K562 (cell line): ENCODE results near the gene ACP5. TPM values are rescaled to one million over a fixed set of nuclear protein-coding genes. Genes with fewer than 3 reads are reported as not detected.

Experiments used
- AFF4 ChIP-seq: sonication (generic); formaldehyde crosslinking; IDR thresholded peaks from 2 replicates; pipeline ENCODE4 v1.8.0; 2023; ENCODE audit warnings: mild to moderate bottlenecking, missing genetic modification reagents
- BRD9 ChIP-seq: fragments of 450-650 bp; IDR thresholded peaks from 2 replicates; pipeline ENCODE4 v1.6.1; 2018; ENCODE audit warnings: low read depth; ENCODE audit not compliant: partially characterized antibody
- CHD1 ChIP-seq: fragments of 200-600 bp; sonication (generic); IDR thresholded peaks from one replicate; pipeline ENCODE4 v1.6.1; 2012; ENCODE audit warnings: mild to moderate bottlenecking, moderate library complexity, low read length, inconsistent platforms
- CHD2 ChIP-seq: IDR thresholded peaks from 2 replicates; pipeline ENCODE4 v1.6.1; 2011; ENCODE audit warnings: low read depth, low read length
- MBD1 ChIP-seq: fragments of 250-450 bp; sonication (Bioruptor Pico); IDR thresholded peaks from 2 replicates; pipeline ENCODE4 v1.8.0; 2022; ENCODE audit warnings: inconsistent platforms
- NELFE ChIP-seq: IDR thresholded peaks from 2 replicates; pipeline ENCODE4 v1.6.1; 2011; ENCODE audit warnings: mild to moderate bottlenecking; ENCODE audit not compliant: insufficient read depth, insufficient read length
- OTX1 ChIP-seq: fragments of 450-650 bp; formaldehyde crosslinking; IDR thresholded peaks from 2 replicates; pipeline ENCODE4 v1.4.0; 2022; ENCODE audit warnings: mild to moderate bottlenecking
- RB1 ChIP-seq: fragments of 450-650 bp; IDR thresholded peaks from 2 replicates; pipeline ENCODE4 v1.6.1; 2017; ENCODE audit warnings: low read depth, mild to moderate bottlenecking
- RBBP5 ChIP-seq: fragments of 200-600 bp; sonication (generic); IDR thresholded peaks from 2 replicates; pipeline ENCODE4 v1.6.1; 2012; ENCODE audit warnings: borderline replicate concordance, mild to moderate bottlenecking, low read length, control low read depth, inconsistent platforms; ENCODE audit not compliant: insufficient read depth, poor library complexity, severe bottlenecking
- RREB1 ChIP-seq: fragments of 250-450 bp; sonication (Bioruptor Pico); IDR thresholded peaks from 2 replicates; pipeline ENCODE4 v1.4.0; 2020
- SNAPC5 ChIP-seq: fragments of 250-450 bp; sonication (Bioruptor Pico); IDR thresholded peaks from 2 replicates; pipeline ENCODE4 v1.8.0; 2021; ENCODE audit warnings: moderate library complexity, mild to moderate bottlenecking, inconsistent platforms
- TCF3 ChIP-seq: sonication (generic); formaldehyde crosslinking; IDR thresholded peaks from 2 replicates; pipeline ENCODE4 v1.4.0; 2020; ENCODE audit warnings: mild to moderate bottlenecking, missing genetic modification reagents
- TEAD1 ChIP-seq, 2 experiments: fragments of 450-650 bp in 1 of 2; sonication (generic) in 1 of 2; formaldehyde crosslinking; IDR thresholded peaks; 2 replicates each; pipeline versions ENCODE4 v1.4.0 to v1.8.0; 2020 to 2022; ENCODE audit warnings: mild to moderate bottlenecking in 2 of 2, missing genetic modification reagents in 1 of 2
- THRAP3 ChIP-seq: fragments of 450-650 bp; IDR thresholded peaks from 2 replicates; pipeline ENCODE4 v1.6.1; 2016; ENCODE audit warnings: mild to moderate bottlenecking, inconsistent platforms, borderline replicate concordance
- polyA plus RNA-seq, 8 experiments: library from polyadenylated mRNA; depleted of rRNA in 4 of 8; stranded (reverse) in 5 of 8; unstranded in 3 of 8; fragments of >200 nt; fragmentation: Nextera tagmentation in 2 of 8; fragmentation: Illumina TruSeq in 1 of 8; extraction: Ambion mirVana in 2 of 8; extraction: Trizol in 1 of 8; gene quantifications; 2 replicates each; pipeline versions ENCODE4 v1.2.1 to v1.2.3, GENCODE V29; 2011 to 2014; ENCODE audit warnings: inconsistent platforms in 1 of 8, missing spikeins in 1 of 8
- total RNA-seq, 7 experiments: library from RNA; depleted of rRNA in 6 of 7; stranded (reverse); fragments of >200 nt in 6 of 7; fragmentation: Illumina TruSeq in 2 of 7; extraction: Trizol in 2 of 7; gene quantifications; 2 replicates each; pipeline versions ENCODE4 v1.2.1 to v1.2.3, GENCODE V29; 2011 to 2021; ENCODE audit warnings: low replicate concordance in 1 of 7

Gene ACP5
- total and polyA plus RNA-seq, 9 of the 15 experiments (the other 6 are each of a cell fraction or from before 2014, with no cell fraction given): 0.06 to 1.1 (median 0.31) TPM; not detected in 1

- peak in 1 of 2 experiments; percentile 16; a peak in 2 of 4 replicates for TF ChIP-seq TEAD1 (CRISPR knock-in tag; IDR thresholded peaks at IDR 0.05)
- TF ChIP-seq RBBP5: no peak
- TF ChIP-seq CHD1: peak; percentile 4
- TF ChIP-seq RB1: no peak; the same call in 1 of the 2 replicates
- TF ChIP-seq RREB1 (CRISPR knock-in tag): 0 out of 2 replicates have a peak, but pooled peaks have one; percentile 4
- no peak for TF ChIP-seq THRAP3
- no peak for TF ChIP-seq NELFE
- TF ChIP-seq TCF3 (CRISPR knock-in tag): peak; percentile 97
- no peak for TF ChIP-seq MBD1 (CRISPR knock-in tag)
- TF ChIP-seq BRD9: peak; percentile 90
- TF ChIP-seq SNAPC5 (CRISPR knock-in tag): no peak
- TF ChIP-seq AFF4 (CRISPR knock-in tag): peak; percentile 63; the same call in 1 of the 2 replicates
- no peak for TF ChIP-seq OTX1
- TF ChIP-seq CHD2: no peak
These were observed 16.9 kb downstream of the ACP5 start (continued) for GRCh38 chr19:11560404-11561051.
